MCF 10A (cell line): ENCODE measurements around the gene MOBP. TPM values are rescaled to one million over a fixed set of nuclear protein-coding genes. Genes with fewer than 3 reads are reported as not detected.
A peak's percentile ranks its signal among the peaks of the same experiment; 100 is the strongest.
"Not testable (repeated sequence)": the region's sequence is repeated elsewhere in the genome, so short reads cannot be mapped to it uniquely, and the experiment has no call there.

Experiments used
- Bru-seq: library from RNA; stranded (reverse); fragments of 400-500 nt; gene quantifications from one replicate; lab custom pipeline; 2021; lab: Mats Ljungman, UMichigan
- BruChase-seq, 2 experiments: library from RNA; stranded (reverse); fragments of 400-500 nt; gene quantifications; one replicate each; lab custom pipeline; 2021; lab: Mats Ljungman, UMichigan
- BruUV-seq: library from RNA; stranded (reverse); fragments of 400-500 nt; replicated peaks from 2 replicates; lab custom pipeline; 2021; lab: Mats Ljungman, UMichigan
- CTCF ChIA-PET: fragments of 300-600 bp; sonication (Branson Sonifier 250); formaldehyde crosslinking; extraction: SDS; loops from one replicate; lab custom pipeline; 2021; ENCODE audit warnings: antibody characterized with exemption, inconsistent platforms; lab: Yijun Ruan, JAX
- POLR2A ChIA-PET: fragments of 300-600, 350-650 bp; sonication (Branson Sonifier 250); formaldehyde crosslinking; extraction: SDS; loops from one replicate; lab custom pipeline; 2020; ENCODE audit warnings: antibody characterized with exemption, inconsistent platforms; lab: Yijun Ruan, JAX
- DNase-seq: peaks from one replicate; pipeline ENCODE4 v3.0.0-alpha.2; 2018; ENCODE audit not compliant: unreplicated experiment
- H3K27ac Mint-ChIP-seq: one replicate; pipeline ENCODE4 v1.8.0; 2022; ENCODE audit warnings: mild to moderate bottlenecking, low read depth, mixed read lengths; ENCODE audit not compliant: unreplicated experiment
- H3K27me3 Mint-ChIP-seq: one replicate; pipeline ENCODE4 v1.8.0; 2022; ENCODE audit warnings: mixed read lengths; ENCODE audit not compliant: insufficient read depth, unreplicated experiment
- H3K36me3 Mint-ChIP-seq: one replicate; pipeline ENCODE4 v1.8.0; 2022; ENCODE audit warnings: mild to moderate bottlenecking, moderate library complexity, mixed read lengths; ENCODE audit not compliant: insufficient read depth, unreplicated experiment
- H3K4me1 Mint-ChIP-seq: one replicate; pipeline ENCODE4 v1.8.0; 2022; ENCODE audit warnings: mixed read lengths; ENCODE audit not compliant: insufficient read depth, unreplicated experiment
- H3K4me3 Mint-ChIP-seq: one replicate; pipeline ENCODE4 v1.8.0; 2022; ENCODE audit warnings: mild to moderate bottlenecking, moderate library complexity, mixed read lengths; ENCODE audit not compliant: unreplicated experiment
- H3K9me3 Mint-ChIP-seq: one replicate; pipeline ENCODE4 v1.8.0; 2022; ENCODE audit warnings: mixed read lengths; ENCODE audit not compliant: unreplicated experiment
- intact Hi-C: fragments of 100-400 bp; cut with micrococcal nuclease; formaldehyde crosslinking; loops from 2 replicates; pipeline ENCODE4 v1.14.1; 2022
- long read RNA-seq: library from polyadenylated mRNA; stranded (forward); transcript quantifications from one replicate; pipeline ENCODE4 v2.0.0, GENCODE V29; 2022
- total RNA-seq: library from RNA; stranded (reverse); gene quantifications from 2 replicates; pipeline ENCODE4 v1.2.3, GENCODE V29; 2022
- TF ChIP-seq, protein P1 (sequence below): fragments of 200-600 bp; IDR thresholded peaks from one replicate; pipeline ENCODE4 v1.8.0; 2022; ENCODE audit warnings: antibody characterized with exemption, mild to moderate bottlenecking; ENCODE audit not compliant: unreplicated experiment

Gene MOBP, protein sequence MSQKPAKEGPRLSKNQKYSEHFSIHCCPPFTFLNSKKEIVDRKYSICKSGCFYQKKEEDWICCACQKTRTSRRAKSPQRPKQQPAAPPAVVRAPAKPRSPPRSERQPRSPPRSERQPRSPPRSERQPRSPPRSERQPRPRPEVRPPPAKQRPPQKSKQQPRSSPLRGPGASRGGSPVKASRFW
- total RNA-seq (0.21 TPM in 1 of 2 replicates, not detected in the other), Bru-seq, nascent RNA (percentile 11 among the genes with signal in this experiment), BruChase-seq, experiment 1, labeled RNA remaining after a 6-hour chase (percentile 41 among the genes with signal in this experiment), BruChase-seq, experiment 2, labeled RNA remaining after a 2-hour chase (percentile 17 among the genes with signal in this experiment)
- long read RNA-seq = 0 reads

DNA sequence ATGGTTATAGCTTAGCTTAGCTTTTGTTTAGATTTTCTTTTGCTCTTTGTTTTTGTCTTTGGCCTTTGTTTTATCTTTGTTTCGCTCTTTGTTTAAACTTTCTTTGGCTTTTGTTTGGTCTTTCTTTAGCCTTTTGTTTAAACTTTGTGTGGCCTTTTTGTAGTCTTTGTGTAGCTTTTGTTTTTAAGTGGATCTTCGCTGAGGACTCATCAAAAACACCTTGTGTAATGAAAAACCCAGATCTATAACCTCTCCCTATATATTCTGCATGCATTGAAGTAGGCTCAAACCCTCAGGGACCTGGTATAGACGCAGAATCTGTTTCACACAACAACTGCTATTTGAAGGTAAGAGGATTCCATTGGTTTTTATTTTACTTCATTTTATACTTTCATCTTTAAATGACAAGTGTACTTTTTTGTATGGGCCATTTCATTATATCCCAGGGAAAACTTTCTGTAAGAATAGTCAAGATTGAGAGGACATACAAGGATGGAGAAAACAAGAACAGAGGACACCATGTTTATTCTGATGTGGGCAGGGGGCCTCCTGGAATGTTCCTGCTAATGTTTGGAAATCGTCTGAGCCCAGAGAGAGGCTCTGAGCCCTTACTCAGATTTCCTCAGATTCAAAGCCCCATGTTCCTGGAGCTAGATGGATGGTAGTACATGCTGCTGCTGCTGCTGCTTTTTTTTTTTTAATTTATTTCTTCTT, at the start of gene MOBP:
Gene MOBP (plus strand): TSS at position 287 of the 714 bp plus-strand sequence. CDS start 34,390 bp downstream, outside the sequence.
- Mint-ChIP-seq H3K4me3 (no peak within 1 kb of the TSS), H3K27ac (no peak within 1 kb of the TSS), H3K9me3 (no peaks in the 10 kb centered on the region), H3K36me3 (peaks cover 6% of the 10 kb centered on the region), H3K27me3 (no peaks in the 10 kb centered on the region), H3K4me1 (no peaks in the 10 kb centered on the region)
- intact Hi-C loops = no loop called here
- CTCF ChIA-PET = interaction anchor here (0.8 to 1.5 kb wide), 2 partner anchors 33 to 52 kb away, joined by 3 read pairs; no protein-coding TSS in a partner anchor
- BruUV-seq = no TSS peak
- POLR2A ChIA-PET = no interaction called here
- no peak for DNase-seq
- TF ChIP-seq, protein P1, sequence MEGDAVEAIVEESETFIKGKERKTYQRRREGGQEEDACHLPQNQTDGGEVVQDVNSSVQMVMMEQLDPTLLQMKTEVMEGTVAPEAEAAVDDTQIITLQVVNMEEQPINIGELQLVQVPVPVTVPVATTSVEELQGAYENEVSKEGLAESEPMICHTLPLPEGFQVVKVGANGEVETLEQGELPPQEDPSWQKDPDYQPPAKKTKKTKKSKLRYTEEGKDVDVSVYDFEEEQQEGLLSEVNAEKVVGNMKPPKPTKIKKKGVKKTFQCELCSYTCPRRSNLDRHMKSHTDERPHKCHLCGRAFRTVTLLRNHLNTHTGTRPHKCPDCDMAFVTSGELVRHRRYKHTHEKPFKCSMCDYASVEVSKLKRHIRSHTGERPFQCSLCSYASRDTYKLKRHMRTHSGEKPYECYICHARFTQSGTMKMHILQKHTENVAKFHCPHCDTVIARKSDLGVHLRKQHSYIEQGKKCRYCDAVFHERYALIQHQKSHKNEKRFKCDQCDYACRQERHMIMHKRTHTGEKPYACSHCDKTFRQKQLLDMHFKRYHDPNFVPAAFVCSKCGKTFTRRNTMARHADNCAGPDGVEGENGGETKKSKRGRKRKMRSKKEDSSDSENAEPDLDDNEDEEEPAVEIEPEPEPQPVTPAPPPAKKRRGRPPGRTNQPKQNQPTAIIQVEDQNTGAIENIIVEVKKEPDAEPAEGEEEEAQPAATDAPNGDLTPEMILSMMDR = no peak

DNA sequence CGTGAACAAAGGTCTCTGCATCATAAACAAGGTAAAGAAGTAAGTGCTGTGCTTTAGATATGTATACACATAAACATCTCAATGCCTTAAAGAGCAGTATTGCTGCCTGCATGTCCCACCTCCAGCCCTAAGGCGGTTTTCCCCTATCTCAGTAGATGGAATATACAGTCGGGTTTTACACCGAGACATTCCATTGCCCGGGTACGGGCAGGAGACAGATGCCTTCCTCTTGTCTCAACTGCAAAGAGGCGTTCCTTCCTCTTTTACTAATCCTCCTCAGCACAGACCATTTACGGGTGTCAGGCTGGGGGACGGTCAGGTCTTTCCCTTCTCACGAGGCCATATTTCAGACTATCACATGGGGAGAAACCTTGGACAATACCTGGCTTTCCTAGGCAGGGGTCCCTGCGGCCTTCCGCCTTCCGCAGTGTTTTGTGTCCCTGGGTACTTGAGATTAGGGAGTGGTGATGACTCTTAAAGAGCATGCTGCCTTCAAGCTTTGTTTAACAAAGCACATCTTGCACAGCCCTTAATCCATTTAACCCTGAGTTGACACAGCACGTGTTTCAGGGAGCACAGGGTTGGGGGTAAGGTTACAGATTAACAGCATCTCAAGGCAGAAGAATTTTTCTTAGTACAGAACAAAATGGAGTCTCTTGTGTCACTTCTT, 48.8 kb upstream of the MOBP start:
- H3K4me3 Mint-ChIP-seq, DNase-seq, H3K27me3 Mint-ChIP-seq, H3K27ac Mint-ChIP-seq, BruUV-seq, H3K9me3 Mint-ChIP-seq, intact Hi-C loops: not testable (repeated sequence)
- peaks cover 25% of the 10 kb centered on the region for H3K36me3 Mint-ChIP-seq
- POLR2A ChIA-PET = interaction anchor here (1.1 kb wide), 1 partner anchor 9 kb away, joined by 3 read pairs; no protein-coding TSS in a partner anchor
- peaks cover 16% of the 10 kb centered on the region for H3K4me1 Mint-ChIP-seq
- CTCF ChIA-PET = interaction anchor here (0.7 to 7.0 kb wide), 2 partner anchors 75 to 80 kb away, joined by 3 to 65 read pairs; no protein-coding TSS in a partner anchor

DNA sequence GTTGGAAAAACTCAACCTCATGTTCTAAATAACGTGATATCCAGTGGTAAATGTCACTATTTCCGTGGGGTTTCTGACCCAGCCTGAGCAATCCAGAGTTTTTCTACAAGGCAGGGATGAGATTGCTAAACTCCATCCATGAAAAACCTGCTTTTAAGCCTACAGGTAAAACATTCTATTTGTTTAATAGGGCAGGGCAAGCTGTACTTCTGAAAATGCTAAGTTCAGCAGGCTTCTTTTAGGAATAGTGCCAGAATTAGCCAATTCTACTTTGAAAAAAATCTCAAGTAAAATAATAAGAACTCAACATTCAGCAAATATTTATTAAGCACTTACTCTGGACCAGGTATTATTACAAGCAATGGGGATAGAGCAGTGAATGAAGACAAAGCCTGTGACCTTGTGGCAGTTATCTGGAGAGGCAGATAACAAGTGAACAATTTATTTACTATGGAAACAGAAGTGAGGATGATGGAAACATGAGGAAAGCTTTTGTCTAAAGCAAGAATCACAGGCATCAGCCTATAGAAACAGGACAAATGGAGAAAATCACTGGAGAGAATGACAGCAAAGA, 47.7 kb upstream of the MOBP start:
- TF ChIP-seq, protein P1 = no peak
- intact Hi-C loops = no loop called here
- Mint-ChIP-seq H3K27me3 (no peaks in the 10 kb centered on the region), H3K27ac (no peak overlapping the region), H3K4me1 (peaks cover 8% of the 10 kb centered on the region), H3K36me3 (peaks cover 13% of the 10 kb centered on the region), H3K4me3 (no peak overlapping the region), H3K9me3 (no peaks in the 10 kb centered on the region)
- ChIA-PET CTCF (interaction anchor here (0.8 to 1.3 kb wide), 3 partner anchors 27 to 81 kb away, joined by 3 read pairs; no protein-coding TSS in a partner anchor), POLR2A (interaction anchor here (1.0 to 1.1 kb wide), 2 partner anchors 10 to 27 kb away, joined by 3 read pairs; no protein-coding TSS in a partner anchor)
- BruUV-seq = no TSS peak
- no peak for DNase-seq

DNA sequence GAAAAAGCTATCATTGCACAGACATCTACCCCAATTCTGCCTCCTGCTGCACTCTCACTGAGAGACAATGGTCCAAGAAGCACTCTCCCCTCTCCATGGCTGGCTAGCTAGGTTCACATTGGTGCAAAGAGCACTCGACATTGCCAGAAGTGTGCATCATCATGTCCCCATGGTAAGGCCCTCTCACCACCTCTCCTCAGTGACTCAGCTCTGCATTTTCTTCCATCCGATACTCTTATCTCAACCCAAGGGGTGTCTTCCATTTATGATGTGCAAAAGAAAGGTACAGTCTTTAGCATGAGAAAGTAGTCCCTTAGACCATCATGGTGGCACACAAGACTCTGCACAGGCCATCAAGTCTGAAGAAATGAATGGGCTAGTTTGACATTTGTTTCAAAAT, 46.9 kb upstream of the MOBP start:
- intact Hi-C loops = no loop called here

More for the DNA sequence above, 46.9 kb upstream of the MOBP start:
- no peaks in the 10 kb centered on the region for H3K9me3 Mint-ChIP-seq
- TF ChIP-seq, protein P1 = no peak
- H3K27me3 Mint-ChIP-seq = no peaks in the 10 kb centered on the region
- BruUV-seq = no TSS peak
- CTCF ChIA-PET = interaction anchor here (0.8 to 1.3 kb wide), 2 partner anchors 78 to 80 kb away, joined by 3 read pairs; no protein-coding TSS in a partner anchor
- H3K4me3 Mint-ChIP-seq = no peak overlapping the region
- POLR2A ChIA-PET = interaction anchor here (1.0 kb wide), 1 partner anchor 27 kb away, joined by 3 read pairs; no protein-coding TSS in a partner anchor
- no peak for DNase-seq
- peaks cover 5% of the 10 kb centered on the region for H3K4me1 Mint-ChIP-seq
- H3K27ac Mint-ChIP-seq = no peak overlapping the region
- peaks cover 6% of the 10 kb centered on the region for H3K36me3 Mint-ChIP-seq
